WTC11 (cell line): ENCODE results near the gene SLAMF1. TPM values are rescaled to one million over a fixed set of nuclear protein-coding genes. Genes with fewer than 3 reads are reported as not detected.

Source experiments
- ATAC-seq: fragments of 200-7000 bp; cut with Tn5 transposase; 2 replicates; pipeline ENCODE4 v1.10.0; 2021; ENCODE audit warnings: mild to moderate bottlenecking, moderate library complexity
- CTCF ChIA-PET: fragments of 300-600 bp; sonication (Branson Sonifier 250); formaldehyde crosslinking; loops from one replicate; lab custom pipeline; 2021; ENCODE audit warnings: antibody characterized with exemption; lab: Charles Lee
- POLR2A ChIA-PET: fragments of 350-600 bp; sonication (Branson Sonifier 250); formaldehyde crosslinking; loops from one replicate; lab custom pipeline; 2021; ENCODE audit warnings: antibody characterized with exemption; lab: Charles Lee
- DNase-seq: peaks from one replicate; pipeline ENCODE4 v3.0.0; 2021; ENCODE audit warnings: low spot score
- H3K27ac Mint-ChIP-seq: 2 replicates; pipeline ENCODE4 v1.8.0; 2021; ENCODE audit warnings: mixed read lengths
- H3K27me3 Mint-ChIP-seq: 2 replicates; pipeline ENCODE4 v1.8.0; 2021; ENCODE audit warnings: low read depth, mild to moderate bottlenecking, moderate library complexity, mixed read lengths
- H3K36me3 Mint-ChIP-seq: 2 replicates; pipeline ENCODE4 v1.8.0; 2021; ENCODE audit warnings: mixed read lengths
- H3K4me1 Mint-ChIP-seq: 2 replicates; pipeline ENCODE4 v1.8.0; 2022; ENCODE audit warnings: mixed read lengths
- H3K4me3 Mint-ChIP-seq: 2 replicates; pipeline ENCODE4 v1.8.0; 2021; ENCODE audit warnings: mild to moderate bottlenecking, moderate library complexity, mixed read lengths
- H3K9me3 Mint-ChIP-seq: 2 replicates; pipeline ENCODE4 v1.8.0; 2021; ENCODE audit warnings: mixed read lengths
- AFF4 ChIP-seq: sonication (generic); formaldehyde crosslinking; IDR thresholded peaks from 2 replicates; pipeline ENCODE4 v1.8.1; 2023; ENCODE audit warnings: mild to moderate bottlenecking, missing genetic modification reagents, borderline replicate concordance
- ATF1 ChIP-seq: sonication (generic); formaldehyde crosslinking; IDR thresholded peaks from 2 replicates; pipeline ENCODE4 v1.8.1; 2023; ENCODE audit warnings: mild to moderate bottlenecking, moderate library complexity, missing genetic modification reagents
- CDX4 ChIP-seq: fragments of 250-450 bp; sonication (Bioruptor Pico); IDR thresholded peaks from 2 replicates; pipeline ENCODE4 v1.9.0; 2021; ENCODE audit warnings: moderate library complexity, mild to moderate bottlenecking, inconsistent platforms, borderline replicate concordance
- ERG ChIP-seq: fragments of 250-450 bp; sonication (Bioruptor Pico); IDR thresholded peaks from 2 replicates; pipeline ENCODE4 v1.8.0; 2021; ENCODE audit warnings: mild to moderate bottlenecking
- GABPB1 ChIP-seq: sonication (generic); formaldehyde crosslinking; IDR thresholded peaks from 2 replicates; pipeline ENCODE4 v1.8.1; 2023; ENCODE audit warnings: mild to moderate bottlenecking, missing genetic modification reagents
- PRDM15 ChIP-seq: sonication (generic); formaldehyde crosslinking; IDR thresholded peaks from 2 replicates; pipeline ENCODE4 v1.8.0; 2022; ENCODE audit warnings: missing genetic modification reagents
- SOX15 ChIP-seq: fragments of 250-450 bp; sonication (Bioruptor Pico); IDR thresholded peaks from 2 replicates; pipeline ENCODE4 v1.9.0; 2021; ENCODE audit warnings: mild to moderate bottlenecking
- STAT6 ChIP-seq: sonication (generic); formaldehyde crosslinking; conservative IDR thresholded peaks from 2 replicates; pipeline ENCODE4 v1.8.1; 2023; ENCODE audit warnings: mild to moderate bottlenecking, low read depth, missing genetic modification reagents, moderate library complexity
- TEAD4 ChIP-seq: sonication (generic); formaldehyde crosslinking; IDR thresholded peaks from 2 replicates; pipeline ENCODE4 v1.8.0; 2022; ENCODE audit warnings: mild to moderate bottlenecking, missing genetic modification reagents
- ZNF396 ChIP-seq: fragments of 250-450 bp; sonication (Bioruptor Pico); IDR thresholded peaks from 2 replicates; pipeline ENCODE4 v1.8.0; 2021; ENCODE audit warnings: mild to moderate bottlenecking, moderate library complexity, borderline replicate concordance
- total RNA-seq: library from RNA; stranded (reverse); gene quantifications from 3 replicates; pipeline ENCODE4 v1.2.3, GENCODE V29; 2021

SLAMF1 gene
- total RNA-seq, 1 experiment from 2014 or later = 0.15 TPM

GRCh38 chr1:160570840-160571239, 76.0 kb downstream of the SLAMF1 start:
- no peaks in the 10 kb centered on the region for H3K4me1 Mint-ChIP-seq
- no peak overlapping the region for H3K4me3 Mint-ChIP-seq
- H3K36me3 Mint-ChIP-seq = no peaks in the 10 kb centered on the region
- no peak for DNase-seq
- TF ChIP-seq SOX15 (CRISPR knock-in tag) = no peak
- no peak for TF ChIP-seq GABPB1 (CRISPR knock-in tag)
- TF ChIP-seq ATF1 = no peak
- TF ChIP-seq CDX4 = no peak
- TF ChIP-seq PRDM15 (CRISPR knock-in tag) = no peak
- TF ChIP-seq AFF4 (CRISPR knock-in tag) = no peak
- ATAC-seq = no peak
- no peaks in the 10 kb centered on the region; the same call in 1 of the 2 replicates for H3K27me3 Mint-ChIP-seq
- ChIA-PET CTCF (no interaction called here), POLR2A (no interaction called here)
- H3K27ac Mint-ChIP-seq = no peak overlapping the region
- no peaks in the 10 kb centered on the region for H3K9me3 Mint-ChIP-seq

- no peaks in the 10 kb centered on the region; the same call in 1 of the 2 replicates for H3K27me3 Mint-ChIP-seq
- H3K4me3 Mint-ChIP-seq = no peak overlapping the region
- ATAC-seq (no peak), DNase-seq (no peak)
- no peak overlapping the region for H3K27ac Mint-ChIP-seq
- no peaks in the 10 kb centered on the region for H3K4me1 Mint-ChIP-seq
- CTCF ChIA-PET = no interaction called here
- no peak for TF ChIP-seq CDX4
- no peak for TF ChIP-seq STAT6 (CRISPR knock-in tag)
- no peak for TF ChIP-seq TEAD4 (CRISPR knock-in tag)
- no peak for TF ChIP-seq ZNF396 (CRISPR knock-in tag)
- TF ChIP-seq ERG (CRISPR knock-in tag) = no peak
- POLR2A ChIA-PET = no interaction called here
- no peaks in the 10 kb centered on the region for H3K9me3 Mint-ChIP-seq
- no peaks in the 10 kb centered on the region for H3K36me3 Mint-ChIP-seq
These were observed 77.0 kb downstream of the SLAMF1 start for GRCh38 chr1:160569806-160570205.
